Retinal pigment epithelial cell (primary cell): Measurements from ENCODE around the gene KCNQ1.

Experiments used
- DNase-seq: peaks from one replicate; pipeline ENCODE4 v3.0.0-alpha.2; 2010; ENCODE audit warnings: low read depth
- H3K4me3 ChIP-seq: 2 replicates; pipeline ENCODE4 v1.5.1; 2011; ENCODE audit warnings: mild to moderate bottlenecking, low read length, control low read depth, moderate library complexity
- CTCF ChIP-seq: conservative IDR thresholded peaks from 2 replicates; pipeline ENCODE4 v1.5.1; 2011; ENCODE audit warnings: low read depth, low read length, control low read depth, inconsistent platforms

KCNQ1 gene

GRCh38 chr11:2797741-2798361 lies 353.0 kb downstream of the KCNQ1 start:
- no peak overlapping the region for H3K4me3 ChIP-seq
- TF ChIP-seq CTCF, result no peak
- DNase-seq, result no peak

- no peak for TF ChIP-seq CTCF
- DNase-seq, result no peak
- no peak overlapping the region for H3K4me3 ChIP-seq
Measured at GRCh38 chr11:2798951-2799761, 354.3 kb downstream of the KCNQ1 start.

GRCh38 chr11:2799881-2800654 lies 355.3 kb downstream of the KCNQ1 start:
- no peak overlapping the region for H3K4me3 ChIP-seq
- no peak for TF ChIP-seq CTCF
- no peak for DNase-seq

GRCh38 chr11:2800655-2801531 lies 356.1 kb downstream of the KCNQ1 start:
- no peak overlapping the region for H3K4me3 ChIP-seq
- DNase-seq, result no peak
- no peak for TF ChIP-seq CTCF

GRCh38 chr11:2801711-2802388 lies 357.0 kb downstream of the KCNQ1 start:
- no peak overlapping the region for H3K4me3 ChIP-seq
- DNase-seq, result no peak
- no peak for TF ChIP-seq CTCF
